Stimulated activated naive B cell treated with anti-CD40 and anti-IgM and Interleukin-4, amounts not matched to agents 10 μg/mL and 1 μg/mL and 100 μg/mL, for 72 hours (primary cell): ENCODE measurements around the gene AP1M2.
"Not testable (repeated sequence)": the region's sequence is repeated elsewhere in the genome, so short reads cannot be mapped to it uniquely, and the experiment has no call there.

Experiments
- ATAC-seq, 2 donors: fragments of 150-1000 bp; cut with Tn5 transposase; replicated peaks; 2 replicates each; pipeline ENCODE4 v1.10.0; 2021; ENCODE audit warnings: moderate library complexity in 1 of 2
- DNase-seq: peaks from one replicate; pipeline ENCODE4 v3.0.0; 2021
- H3K27ac Mint-ChIP-seq: one replicate; pipeline ENCODE4 v1.8.0; 2022; ENCODE audit warnings: mild to moderate bottlenecking, mixed read lengths
- H3K27me3 Mint-ChIP-seq, 2 donors: one replicate each; pipeline ENCODE4 v1.8.0; 2022; ENCODE audit warnings: mixed read lengths in 2 of 2
- H3K36me3 Mint-ChIP-seq, 2 donors: one replicate each; pipeline ENCODE4 v1.8.0; 2022; ENCODE audit warnings: mixed read lengths in 2 of 2, mild to moderate bottlenecking in 1 of 2
- H3K4me1 Mint-ChIP-seq, 2 donors: one replicate each; pipeline ENCODE4 v1.8.0; 2022; ENCODE audit warnings: mixed read lengths in 2 of 2, mild to moderate bottlenecking in 1 of 2
- H3K4me3 Mint-ChIP-seq, 2 donors: one replicate each; pipeline ENCODE4 v1.8.0; 2022; ENCODE audit warnings: mild to moderate bottlenecking in 2 of 2, mixed read lengths in 2 of 2, moderate library complexity in 1 of 2
- H3K9me3 Mint-ChIP-seq, 2 donors: one replicate each; pipeline ENCODE4 v1.8.0; 2022; ENCODE audit warnings: mixed read lengths in 2 of 2, mild to moderate bottlenecking in 1 of 2

AP1M2 gene

DNA sequence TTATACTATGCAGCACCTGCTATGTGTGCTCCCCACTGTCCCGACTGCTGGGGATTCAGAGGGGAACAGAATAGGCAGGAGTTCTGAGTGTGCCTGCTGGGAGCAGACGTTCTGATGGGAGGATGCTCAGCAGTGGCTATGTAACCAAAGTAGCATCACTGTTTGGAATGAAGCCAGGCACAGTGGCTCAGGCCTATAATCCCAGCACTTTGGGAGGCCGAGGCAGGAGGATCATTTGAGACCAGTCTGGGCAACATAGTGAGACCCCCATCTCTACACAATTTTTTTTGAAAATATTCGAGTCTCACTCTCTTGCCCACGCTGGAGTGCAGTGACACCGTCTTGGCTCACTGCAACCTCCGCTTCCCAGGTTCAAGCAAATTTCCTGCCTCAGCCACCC lies 37.4 kb downstream of the AP1M2 start:
- Mint-ChIP-seq H3K36me3 (peaks cover 39 to 62% of the 10 kb centered on the region in 2 donors), H3K9me3 (no peaks in the 10 kb centered on the region), H3K4me3 (no peak overlapping the region), H3K27me3 (no peaks in the 10 kb centered on the region), H3K4me1 (peaks cover 24 to 50% of the 10 kb centered on the region in 2 donors), H3K27ac (no peak overlapping the region)
- DNase-seq (no peak), ATAC-seq (no peak)

DNA sequence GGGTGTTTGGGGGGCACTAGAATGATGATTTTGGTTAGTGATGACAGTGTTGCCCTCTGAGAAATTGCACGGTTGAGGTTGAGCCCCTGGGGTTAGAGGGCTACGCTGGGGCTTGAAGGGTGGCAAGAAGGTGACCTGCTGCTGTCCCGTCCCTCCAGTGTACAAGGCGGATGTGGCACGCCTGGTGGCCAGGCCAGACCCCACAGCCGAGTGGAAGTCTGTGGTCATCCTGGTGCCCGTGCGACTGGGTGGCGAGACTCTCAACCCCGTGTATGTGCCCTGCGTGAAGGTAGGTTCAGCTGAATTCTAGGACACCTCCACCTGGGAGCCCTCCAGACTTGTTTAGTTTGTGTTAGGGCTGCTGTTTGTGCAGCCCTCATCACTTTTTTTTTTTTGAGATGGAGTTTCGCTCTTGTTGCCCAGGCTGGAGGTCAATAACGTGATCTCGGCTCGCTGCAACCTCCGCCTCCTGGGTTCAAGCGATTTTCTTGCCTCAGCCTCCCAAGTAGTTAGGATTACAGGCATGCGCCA lies 38.3 kb downstream of the AP1M2 start:
- no peak overlapping the region for H3K4me3 Mint-ChIP-seq
- H3K9me3 Mint-ChIP-seq, result no peaks in the 10 kb centered on the region
- H3K36me3 Mint-ChIP-seq, result peaks cover 36 to 54% of the 10 kb centered on the region in 2 donors
- no peak for DNase-seq
- no peak for ATAC-seq
- peaks cover 17 to 46% of the 10 kb centered on the region in 2 donors for H3K4me1 Mint-ChIP-seq
- no peaks in the 10 kb centered on the region for H3K27me3 Mint-ChIP-seq
- no peak overlapping the region for H3K27ac Mint-ChIP-seq

DNA sequence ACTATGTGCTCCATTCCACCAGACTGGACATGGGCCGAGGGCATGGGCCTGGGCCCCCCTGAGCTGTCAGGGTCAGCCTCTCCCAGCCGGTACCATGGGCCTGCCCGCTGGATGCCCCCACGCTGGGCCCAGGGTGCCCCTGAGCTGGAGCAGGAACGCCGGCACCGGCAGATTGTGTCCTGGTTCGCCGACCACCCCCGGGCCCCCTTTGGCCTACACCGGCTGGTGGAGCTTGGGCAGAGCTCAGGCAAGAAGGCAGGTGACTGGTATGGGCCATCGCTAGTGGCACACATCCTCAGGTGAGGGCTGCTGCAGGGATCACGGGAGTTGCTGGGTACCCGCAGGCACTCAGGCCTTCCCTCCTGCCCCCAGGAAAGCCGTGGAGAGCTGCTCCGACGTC lies 40.3 kb downstream of the AP1M2 start:
- H3K27me3 Mint-ChIP-seq, result no peaks in the 10 kb centered on the region
- ATAC-seq (no peak), DNase-seq (no peak)
- no peak overlapping the region for H3K4me3 Mint-ChIP-seq
- H3K4me1 Mint-ChIP-seq, result peaks cover 9 to 31% of the 10 kb centered on the region in 2 donors
- H3K27ac Mint-ChIP-seq, result no peak overlapping the region
- H3K9me3 Mint-ChIP-seq, result no peaks in the 10 kb centered on the region
- peaks cover 19 to 34% of the 10 kb centered on the region in 2 donors for H3K36me3 Mint-ChIP-seq

DNA sequence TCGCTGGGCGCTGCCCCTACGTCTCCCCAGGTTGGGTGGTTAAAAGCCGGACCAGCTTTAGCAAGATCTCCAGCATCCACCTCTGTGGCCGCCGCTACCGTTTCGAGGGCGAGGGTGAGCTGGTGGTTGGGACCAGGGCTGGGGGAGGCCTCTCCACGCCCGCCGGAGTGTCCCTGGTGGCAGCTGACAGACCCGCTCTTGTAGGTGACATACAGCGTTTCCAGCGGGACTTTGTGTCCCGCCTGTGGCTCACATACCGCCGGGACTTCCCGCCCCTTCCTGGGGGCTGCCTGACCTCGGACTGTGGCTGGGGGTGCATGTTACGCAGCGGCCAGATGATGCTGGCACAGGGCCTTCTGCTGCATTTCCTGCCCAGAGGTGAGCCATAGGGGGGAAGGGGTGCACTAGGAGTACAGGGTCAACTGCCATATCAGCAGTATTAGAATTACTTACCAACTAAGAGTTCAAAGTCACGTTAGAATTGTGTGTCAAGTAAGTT lies 42.3 kb downstream of the AP1M2 start:
- peak overlapping the region; percentile 88 for H3K27ac Mint-ChIP-seq
- DNase-seq, result no peak
- peaks cover 8 to 21% of the 10 kb centered on the region in 2 donors for H3K36me3 Mint-ChIP-seq
- peaks cover 8 to 12% of the 10 kb centered on the region in 2 donors for H3K27me3 Mint-ChIP-seq
- peak overlapping the region; percentile 83 to 87 for H3K4me3 Mint-ChIP-seq
- peaks cover 7 to 20% of the 10 kb centered on the region in 2 donors for H3K4me1 Mint-ChIP-seq
- H3K9me3 Mint-ChIP-seq, result no peaks in the 10 kb centered on the region
- ATAC-seq, result no peak

DNA sequence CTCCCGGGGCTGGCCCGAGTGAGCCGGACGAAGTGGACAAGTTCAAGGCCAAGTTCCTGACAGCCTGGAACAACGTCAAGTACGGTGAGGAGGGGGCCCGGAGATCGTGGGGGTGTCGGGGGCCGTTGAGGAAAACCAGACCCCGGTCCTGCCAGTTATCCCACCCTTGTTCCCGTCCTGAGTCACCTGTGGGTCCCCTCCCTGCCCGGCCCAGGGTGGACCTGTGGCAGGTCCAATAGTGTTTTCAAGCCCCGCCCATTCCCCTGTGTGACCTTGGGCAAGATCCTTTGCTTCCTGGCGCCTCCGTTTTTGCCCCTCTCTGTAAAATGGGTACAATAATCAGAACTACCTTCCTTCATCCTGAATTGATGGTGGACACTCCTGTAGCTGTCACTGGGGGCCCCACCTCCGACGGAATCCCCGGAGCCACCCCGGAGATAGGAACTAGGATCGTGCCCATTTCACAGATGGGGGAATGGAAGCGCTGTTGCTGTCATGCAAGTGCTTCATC lies 42.8 kb downstream of the AP1M2 start:
- Mint-ChIP-seq H3K27me3 (peaks cover 9 to 12% of the 10 kb centered on the region in 2 donors), H3K27ac (peak overlapping the region; percentile 88), H3K9me3 (no peaks in the 10 kb centered on the region), H3K4me3 (peak overlapping the region; percentile 83 to 87), H3K36me3 (peaks cover 7 to 16% of the 10 kb centered on the region in 2 donors), H3K4me1 (peaks cover 7 to 20% of the 10 kb centered on the region in 2 donors)
- DNase-seq (no peak), ATAC-seq (peak; percentile 19 to 22)

DNA sequence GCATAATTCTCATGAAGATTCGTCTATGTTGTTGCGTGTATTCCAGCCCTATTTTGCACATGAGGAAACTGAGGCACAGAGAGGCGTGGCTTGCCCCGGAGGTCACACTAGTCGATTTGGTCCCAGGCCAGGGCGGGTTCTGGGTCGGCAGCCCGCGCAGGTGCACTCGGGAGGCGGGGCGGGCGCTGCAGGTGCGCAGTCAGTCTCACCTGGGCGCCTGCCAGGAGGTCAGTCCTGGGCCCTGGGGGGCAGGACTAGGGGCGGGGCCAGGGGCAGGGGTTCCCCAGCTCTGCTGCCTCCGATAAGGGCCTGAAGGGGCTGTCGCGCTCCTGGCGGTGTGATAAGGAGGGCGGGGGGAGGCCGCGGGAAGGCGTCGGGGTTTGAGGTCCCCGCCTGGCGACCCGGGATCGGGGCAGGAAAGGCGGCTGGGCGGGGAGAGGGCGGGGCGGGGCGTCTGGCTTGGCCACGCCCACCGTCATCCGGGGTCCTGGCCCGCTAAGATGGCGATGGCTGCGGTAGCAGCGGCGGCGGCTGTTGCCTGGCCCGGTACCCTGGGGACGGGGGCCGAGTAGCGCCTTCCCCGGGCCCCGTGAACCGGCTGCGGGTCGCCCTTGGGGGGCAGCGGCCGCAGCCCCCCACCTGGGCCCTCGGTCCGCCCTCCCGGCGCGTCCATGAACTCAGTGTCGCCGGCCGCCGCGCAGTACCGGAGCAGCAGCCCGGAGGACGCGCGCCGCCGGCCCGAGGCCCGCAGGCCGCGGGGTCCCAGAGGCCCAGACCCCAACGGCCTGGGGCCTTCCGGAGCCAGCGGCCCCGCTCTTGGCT lies 43.5 kb downstream of the AP1M2 start, which contains the start of gene ATG4D:
ATG4D (plus strand) TSS at position 485 of the 822 bp plus-strand sequence; CDS start at position 672, 187 bp downstream.
- Mint-ChIP-seq H3K4me3 (peak within 1 kb of the TSS; percentile 84 to 87), H3K36me3 (peaks cover 3 to 9% of the 10 kb centered on the region in 2 donors)

DNA sequence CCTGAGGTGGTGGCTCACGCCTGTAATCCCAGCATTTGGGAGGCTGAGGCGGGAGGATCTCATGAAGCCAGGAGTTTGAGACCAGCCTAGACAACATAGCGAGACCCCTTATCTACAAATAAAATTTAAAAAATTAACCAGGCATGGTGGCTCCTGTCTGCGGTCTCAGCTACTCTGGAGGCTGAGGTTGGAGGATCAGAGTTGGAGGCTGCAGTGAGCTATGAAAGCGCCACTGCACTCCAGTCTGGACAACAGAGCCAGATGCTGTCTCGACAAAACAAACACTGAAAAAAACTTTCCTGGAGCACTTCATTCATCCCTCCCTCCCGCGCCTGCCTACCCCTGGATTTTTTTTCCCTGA lies 44.1 kb downstream of the AP1M2 start:
- H3K27ac Mint-ChIP-seq, result no peak overlapping the region
- no peaks in the 10 kb centered on the region for H3K9me3 Mint-ChIP-seq
- peak overlapping the region; percentile 84 to 87 for H3K4me3 Mint-ChIP-seq
- ATAC-seq, result no peak
- H3K36me3 Mint-ChIP-seq, result peaks cover under 1 to 4% of the 10 kb centered on the region in 2 donors
- H3K4me1 Mint-ChIP-seq, result peaks cover 11 to 26% of the 10 kb centered on the region in 2 donors
- no peak for DNase-seq
- H3K27me3 Mint-ChIP-seq, result peaks cover 15 to 22% of the 10 kb centered on the region in 2 donors

More for the DNA sequence above, 43.5 kb downstream of the AP1M2 start, which contains the start of gene ATG4D:
- peak within 1 kb of the TSS; percentile 90 for H3K27ac Mint-ChIP-seq
- DNase-seq (peak; percentile 63), ATAC-seq (peak; percentile 89 to 90)
- peaks cover 11 to 25% of the 10 kb centered on the region in 2 donors for H3K4me1 Mint-ChIP-seq
- no peaks in the 10 kb centered on the region for H3K9me3 Mint-ChIP-seq
- peaks cover 15 to 18% of the 10 kb centered on the region in 2 donors for H3K27me3 Mint-ChIP-seq

DNA sequence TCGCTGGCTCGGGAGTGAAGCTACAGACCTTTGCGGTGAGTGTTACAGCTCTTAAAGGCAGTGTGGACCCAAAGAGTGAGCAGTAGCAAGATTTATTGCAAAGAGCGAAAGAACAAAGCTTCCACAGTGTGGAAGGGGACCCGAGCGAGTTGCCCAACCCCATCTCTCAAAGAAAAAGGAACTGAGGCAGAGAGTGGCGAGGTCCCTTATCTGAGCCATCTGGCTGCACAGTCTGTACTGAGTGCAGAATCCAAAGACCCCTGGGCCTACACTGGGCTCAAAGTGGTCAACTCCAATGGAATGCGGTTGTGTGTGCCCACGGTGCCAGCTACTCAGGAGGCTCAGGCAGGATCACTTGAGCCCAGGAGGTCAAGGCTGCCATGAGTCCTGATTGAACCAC lies 48.1 kb downstream of the AP1M2 start:
- not testable (repeated sequence) for DNase-seq, H3K9me3 Mint-ChIP-seq, H3K4me3 Mint-ChIP-seq, H3K27ac Mint-ChIP-seq, H3K36me3 Mint-ChIP-seq, ATAC-seq
- Mint-ChIP-seq H3K27me3 (peaks cover 21 to 29% of the 10 kb centered on the region in 2 donors), H3K4me1 (peaks cover 6 to 11% of the 10 kb centered on the region in 2 donors)

DNA sequence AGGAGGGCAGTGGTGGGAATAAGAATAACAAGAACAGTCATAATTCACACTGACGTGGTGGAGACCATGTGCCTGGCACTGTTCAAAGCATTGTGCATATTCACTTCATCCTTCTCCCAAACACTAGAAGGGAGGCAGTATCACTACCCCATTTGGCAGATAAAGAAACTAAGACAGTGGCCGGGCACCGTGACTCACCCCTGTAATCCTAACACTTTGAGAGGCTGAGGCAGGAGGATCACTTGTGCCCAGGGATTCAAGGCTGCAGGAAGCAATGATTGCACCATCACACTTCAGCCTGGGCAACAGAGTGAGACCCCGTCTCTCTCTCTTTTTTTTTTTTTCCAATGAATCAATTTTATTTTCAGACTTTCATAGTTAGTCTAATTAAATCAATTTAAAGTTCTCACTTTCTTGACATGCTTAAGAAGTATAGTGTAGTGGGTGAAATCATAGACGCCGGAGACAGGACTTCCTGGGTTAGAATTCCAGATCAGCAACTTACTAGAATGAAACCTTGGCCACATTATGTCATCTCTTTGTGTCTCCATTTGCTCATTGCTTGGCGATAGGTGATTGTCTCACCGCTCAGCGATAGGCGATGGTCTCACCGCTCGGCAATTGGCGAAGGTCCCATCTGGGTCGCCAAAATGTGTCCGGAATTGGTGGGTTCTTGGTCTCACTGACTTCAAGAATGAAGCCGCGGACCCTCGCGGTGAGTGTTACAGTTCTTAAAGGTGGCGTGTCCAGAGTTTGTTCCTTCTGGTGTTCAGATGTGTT lies 48.7 kb downstream of the AP1M2 start:
- H3K4me3 Mint-ChIP-seq, result no peak overlapping the region
- no peaks in the 10 kb centered on the region for H3K36me3 Mint-ChIP-seq
- peaks cover 21 to 29% of the 10 kb centered on the region in 2 donors for H3K27me3 Mint-ChIP-seq
- H3K4me1 Mint-ChIP-seq, result peaks cover 5 to 12% of the 10 kb centered on the region in 2 donors
- H3K9me3 Mint-ChIP-seq, result no peaks in the 10 kb centered on the region
- ATAC-seq (peak; percentile 31 to 55), DNase-seq (no peak)
- H3K27ac Mint-ChIP-seq, result no peak overlapping the region

DNA sequence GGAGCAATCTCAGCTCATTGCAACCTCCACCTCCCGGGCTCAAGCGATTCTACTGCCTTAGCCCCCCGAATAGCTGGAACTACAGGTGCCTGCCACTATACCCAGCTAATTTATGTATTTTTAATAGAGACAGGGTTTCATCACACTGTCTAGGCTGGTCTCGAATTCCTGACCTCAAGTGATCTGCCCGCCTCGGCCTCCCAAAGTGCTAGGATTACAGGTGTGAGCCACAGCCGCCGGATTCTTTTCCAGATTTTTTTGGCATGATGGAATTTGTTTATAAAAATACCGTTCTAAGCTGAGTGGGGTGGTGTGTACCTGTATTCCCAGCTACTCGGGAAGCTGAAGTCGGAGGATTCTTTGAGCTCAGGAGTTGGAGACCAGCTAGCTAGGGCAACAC lies 49.4 kb downstream of the AP1M2 start:
- no peak overlapping the region for H3K4me3 Mint-ChIP-seq
- H3K9me3 Mint-ChIP-seq, result peaks cover 0 to under 1% of the 10 kb centered on the region in 2 donors
- H3K4me1 Mint-ChIP-seq, result peaks cover 4 to 9% of the 10 kb centered on the region in 2 donors
- ATAC-seq (no peak), DNase-seq (no peak)
- H3K27ac Mint-ChIP-seq, result no peak overlapping the region
- peaks cover 21 to 31% of the 10 kb centered on the region in 2 donors for H3K27me3 Mint-ChIP-seq
- no peaks in the 10 kb centered on the region for H3K36me3 Mint-ChIP-seq

DNA sequence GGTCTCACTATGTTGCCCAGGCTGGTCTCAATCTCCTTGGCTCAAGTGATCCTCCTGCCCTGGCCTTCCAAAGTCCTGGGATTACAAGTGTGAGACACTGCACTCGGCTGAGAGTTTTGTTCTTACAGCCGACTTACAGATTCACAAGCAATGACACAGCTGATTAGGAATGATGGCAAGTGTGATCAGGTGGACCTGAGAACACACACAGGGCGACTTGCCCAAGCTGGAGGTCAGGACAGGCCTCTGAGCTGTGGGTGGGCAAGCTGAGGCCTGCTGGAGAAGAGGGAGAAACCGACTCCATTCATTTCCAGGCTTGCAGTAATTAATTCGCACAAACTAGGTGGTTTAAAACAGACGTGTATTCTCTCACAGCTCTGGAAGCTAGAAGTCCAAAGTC lies 51.5 kb downstream of the AP1M2 start:
- Mint-ChIP-seq H3K4me3 (no peak overlapping the region), H3K27me3 (peaks cover 21 to 34% of the 10 kb centered on the region in 2 donors), H3K4me1 (peaks cover 4 to 9% of the 10 kb centered on the region in 2 donors), H3K9me3 (peaks cover 0 to 1% of the 10 kb centered on the region in 2 donors), H3K36me3 (no peaks in the 10 kb centered on the region), H3K27ac (no peak overlapping the region)
- ATAC-seq (no peak), DNase-seq (no peak)

DNA sequence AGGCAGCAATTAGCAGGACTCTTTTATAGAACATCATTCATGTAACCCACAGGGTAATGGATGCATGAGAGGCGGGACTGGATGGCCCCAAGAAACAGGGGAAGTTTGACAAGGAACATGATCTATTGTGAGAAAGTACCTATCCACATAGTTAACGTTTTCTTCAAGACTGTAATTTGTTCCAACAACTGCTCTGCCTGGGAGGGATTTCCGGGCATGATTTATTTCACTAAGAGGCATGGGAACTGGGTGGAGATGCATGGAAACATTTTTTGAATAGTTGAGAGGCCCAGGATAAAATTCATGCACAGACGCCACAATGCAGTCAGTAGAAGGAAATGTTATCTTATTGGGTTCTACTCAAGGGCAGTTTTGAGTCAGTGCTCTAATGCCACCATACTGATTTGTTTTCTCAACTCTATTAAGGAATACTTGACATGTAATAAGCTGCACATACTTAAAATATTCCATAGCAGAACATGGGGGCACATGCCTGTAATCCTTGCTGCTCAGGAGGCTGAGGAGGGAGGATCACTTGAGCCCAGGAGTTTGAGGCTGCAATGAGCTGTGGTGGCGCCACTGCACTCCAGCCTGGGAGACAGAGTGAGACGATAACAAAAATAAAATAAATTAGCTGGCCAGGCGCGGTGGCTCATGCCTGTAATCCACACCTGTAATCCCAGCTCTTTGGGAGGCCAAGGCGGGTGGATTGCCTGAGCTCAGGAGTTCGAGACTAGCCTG lies 53.3 kb downstream of the AP1M2 start:
- no peak overlapping the region for H3K4me3 Mint-ChIP-seq
- peaks cover 0 to 1% of the 10 kb centered on the region in 2 donors for H3K9me3 Mint-ChIP-seq
- peak in 1 of 2 donors; percentile 33 for ATAC-seq
- H3K36me3 Mint-ChIP-seq, result no peaks in the 10 kb centered on the region
- H3K27ac Mint-ChIP-seq, result no peak overlapping the region
- peaks cover 8 to 26% of the 10 kb centered on the region in 2 donors for H3K27me3 Mint-ChIP-seq
- H3K4me1 Mint-ChIP-seq, result peaks cover 1 to 6% of the 10 kb centered on the region in 2 donors
- DNase-seq, result no peak

DNA sequence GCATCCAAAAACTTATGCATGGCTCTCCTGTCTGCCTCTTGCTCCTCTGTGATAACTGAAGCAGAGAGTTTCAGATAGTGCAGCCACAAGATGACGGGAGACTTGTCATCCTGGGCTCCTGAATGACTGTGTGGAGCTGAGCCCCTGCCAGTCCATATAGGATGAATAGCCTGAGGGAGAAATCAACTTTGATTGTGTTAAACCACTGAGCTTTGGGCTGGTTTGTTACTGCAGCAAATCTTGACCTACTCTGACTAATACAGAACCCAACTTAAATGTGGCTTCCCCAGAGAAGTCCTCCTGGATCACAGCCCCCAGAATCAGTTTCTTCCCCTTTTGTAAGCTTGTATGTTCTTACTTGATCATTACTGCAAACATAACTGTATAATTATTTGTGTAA lies 54.7 kb downstream of the AP1M2 start:
- Mint-ChIP-seq H3K9me3 (peaks cover 0 to 1% of the 10 kb centered on the region in 2 donors), H3K27ac (no peak overlapping the region), H3K27me3 (peaks cover 6 to 22% of the 10 kb centered on the region in 2 donors), H3K4me1 (peaks cover 0 to 4% of the 10 kb centered on the region in 2 donors), H3K36me3 (no peaks in the 10 kb centered on the region), H3K4me3 (no peak overlapping the region)
- ATAC-seq (no peak), DNase-seq (no peak)
